Muscle of back (tissue), 11 donors: ENCODE results near the gene DGCR2. TPM values are rescaled to one million over a fixed set of nuclear protein-coding genes. Genes with fewer than 3 reads are reported as not detected.
"Not testable (repeated sequence)": the region's sequence is repeated elsewhere in the genome, so short reads cannot be mapped to it uniquely, and the experiment has no call there.

Experiments used
- DNase-seq, 3 donors: peaks; one replicate each; pipeline versions ENCODE4 v3.0.0 to v3.0.0-alpha.2; 2013
- polyA plus RNA-seq, 10 donors: library from polyadenylated mRNA; unstranded; fragments of 120-200 nt; gene quantifications; one replicate each; pipeline ENCODE4 v1.2.1, GENCODE V29; 2013; ENCODE audit not compliant: insufficient read length in 10 of 10

DGCR2 gene
- polyA plus RNA-seq, 10 donors: 37.0 to 59.6 (median 48.1) TPM

GRCh38 chr22:19004471-19004870, 117.7 kb downstream of the DGCR2 start:
- DNase-seq: no peak

GRCh38 chr22:19003508-19003907, 118.7 kb downstream of the DGCR2 start:
- DNase-seq: no peak

- no peak for DNase-seq
These were observed 119.6 kb downstream of the DGCR2 start for GRCh38 chr22:19002684-19003038.

- no peak for DNase-seq
These were observed 121.0 kb downstream of the DGCR2 start for GRCh38 chr22:19001204-19001603.

GRCh38 chr22:19000106-19000505, 122.1 kb downstream of the DGCR2 start:
- not testable (repeated sequence) for DNase-seq

GRCh38 chr22:18999416-18999815, 122.8 kb downstream of the DGCR2 start:
- DNase-seq: no peak

GRCh38 chr22:18999008-18999407, 123.2 kb downstream of the DGCR2 start:
- DNase-seq: no peak

GRCh38 chr22:18997925-18998315, 124.3 kb downstream of the DGCR2 start:
- DNase-seq: no peak

- DNase-seq: no peak
These were observed 124.8 kb downstream of the DGCR2 start for GRCh38 chr22:18997306-18997924.

GRCh38 chr22:18996376-18996900, 125.8 kb downstream of the DGCR2 start:
- DNase-seq: no peak

GRCh38 chr22:18995327-18995711, 126.9 kb downstream of the DGCR2 start:
- DNase-seq: no peak

- no peak for DNase-seq
These were observed 127.4 kb downstream of the DGCR2 start for GRCh38 chr22:18994701-18995326.

GRCh38 chr22:18994056-18994455, 128.2 kb downstream of the DGCR2 start:
- no peak for DNase-seq

- DNase-seq: no peak
These were observed 129.5 kb downstream of the DGCR2 start for GRCh38 chr22:18992543-18993198.

GRCh38 chr22:18991821-18992442, 130.3 kb downstream of the DGCR2 start:
- DNase-seq: no peak

GRCh38 chr22:18991138-18991432, 131.1 kb downstream of the DGCR2 start:
- DNase-seq: no peak

GRCh38 chr22:18990355-18991137, 131.7 kb downstream of the DGCR2 start:
- DNase-seq: no peak

GRCh38 chr22:18988958-18989357, 133.3 kb downstream of the DGCR2 start:
- DNase-seq: no peak

GRCh38 chr22:18987765-18988164, 134.4 kb downstream of the DGCR2 start:
- no peak for DNase-seq

GRCh38 chr22:18987114-18987513, 135.1 kb downstream of the DGCR2 start:
- not testable (repeated sequence) for DNase-seq
